Testis (tissue), 3 donors: ENCODE results near the gene ARHGAP25. TPM values are rescaled to one million over a fixed set of nuclear protein-coding genes. Genes with fewer than 3 reads are reported as not detected.
A peak's percentile ranks its signal among the peaks of the same experiment; 100 is the strongest.

ENCODE experiments used
- DNase-seq: peaks from one replicate; pipeline ENCODE4 v3.0.0-alpha.2; 2019
- H3K27ac ChIP-seq, 2 donors: fragments of 200-600 bp; sonication (generic); one replicate each; pipeline ENCODE4 v1.5.1; 2019
- H3K27me3 ChIP-seq: fragments of 200-600 bp; sonication (generic); one replicate; pipeline ENCODE4 v1.5.1; 2019
- H3K36me3 ChIP-seq: fragments of 200-600 bp; sonication (generic); one replicate; pipeline ENCODE4 v1.5.1; 2017; ENCODE audit warnings: low read depth; ENCODE audit errors: missing control alignments
- H3K4me1 ChIP-seq: fragments of 200-600 bp; sonication (generic); one replicate; pipeline ENCODE4 v1.5.1; 2019
- H3K4me3 ChIP-seq, 2 donors: fragments of 200-600 bp; sonication (generic); one replicate each; pipeline ENCODE4 v1.5.1; 2017 to 2019
- H3K9me3 ChIP-seq: fragments of 200-600 bp; sonication (generic); one replicate; pipeline ENCODE4 v1.5.1; 2017
- POLR2A ChIP-seq: fragments of 450-650 bp; IDR thresholded peaks from one replicate; pipeline ENCODE4 v1.6.1; 2017; ENCODE audit warnings: antibody characterized with exemption, mild to moderate bottlenecking, moderate library complexity
- WGBS, 2 donors: methylation state at CpG; one replicate each; pipeline ENCODE4 v1.1.5; 2018; 5-methylcytosine and 5-hydroxymethylcytosine counted together
- intact Hi-C: fragments of 100-400 bp; cut with DNase I; formaldehyde crosslinking; loops from one replicate; pipeline ENCODE4 v1.15.1; 2023; ENCODE audit warnings: low total_unique reads
- polyA plus RNA-seq: library from polyadenylated mRNA; stranded (reverse); fragments of 350-450 nt; fragmentation: Illumina TruSeq; extraction: RNeasy Lipid Tissue Mini Kit (QIAGEN cat#74804); gene quantifications from one replicate; pipeline ENCODE4 v1.2.3, GENCODE V29; 2014; ENCODE audit warnings: low read depth, low replicate concordance; ENCODE audit not compliant: insufficient read depth
- total RNA-seq, 2 donors: library from RNA; depleted of rRNA; stranded (reverse); fragments of >200 nt; gene quantifications; one replicate each; pipeline ENCODE4 v1.2.3, GENCODE V29; 2016
- TF ChIP-seq, protein P1 (sequence below), 3 experiments: fragments of 450-650 bp in 2 of 3; fragments of 200-600 bp in 1 of 3; sonication (generic) in 1 of 3; IDR thresholded peaks; one replicate each; pipeline ENCODE4 v1.5.1; 2016 to 2019; ENCODE audit warnings: antibody characterized with exemption in 3 of 3, mild to moderate bottlenecking in 2 of 3, moderate library complexity in 1 of 3

ARHGAP25 gene
- total and polyA plus RNA-seq, 3 donors from 2014 or later: 6.2 to 8.2 (median 6.7) TPM

DNA sequence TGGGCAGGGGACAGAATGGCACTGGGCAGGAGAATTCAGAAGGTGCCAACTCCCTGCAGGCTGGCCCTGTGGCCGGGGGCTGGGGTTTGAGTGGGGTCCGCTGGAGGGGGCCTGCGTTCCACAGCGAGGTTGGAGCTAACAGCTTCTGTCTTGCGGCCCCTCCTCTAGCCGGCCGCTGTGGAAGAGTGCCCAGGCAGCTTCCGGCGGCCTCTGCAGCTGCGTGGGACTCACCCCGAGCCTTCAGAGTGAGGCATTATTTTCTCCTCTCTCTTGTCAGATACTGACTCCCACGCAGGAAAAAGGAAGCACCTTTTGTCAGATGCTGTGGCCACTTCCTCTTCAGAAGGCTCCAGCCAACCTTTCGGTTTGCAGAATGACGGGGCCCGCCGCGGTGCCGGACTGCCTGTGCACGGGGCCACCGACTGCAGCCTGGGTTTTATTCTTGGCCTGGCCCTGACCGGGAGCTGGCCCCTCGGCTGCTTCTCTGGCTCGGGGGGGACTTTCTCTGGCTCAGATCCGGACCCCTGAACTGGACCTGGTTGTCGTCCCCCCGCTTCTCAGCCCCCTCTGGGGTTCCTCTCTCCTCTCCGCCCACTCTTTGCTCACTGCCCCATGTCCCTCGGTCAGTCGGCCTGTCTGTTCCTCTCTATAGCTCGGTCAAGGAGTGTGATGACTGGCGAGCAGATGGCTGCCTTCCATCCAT is 40.1 kb downstream of the ARHGAP25 start:
- TF ChIP-seq POLR2A: no peak
- H3K27ac ChIP-seq: peak overlapping the region; percentile 45 to 67
- no peaks in the 10 kb centered on the region for H3K9me3 ChIP-seq
- 6 to 7% methylated on average over 15 to 31 of the region's 31 CpGs for WGBS, 2 donors
- DNase-seq: peak; percentile 68
- peak overlapping the region; percentile 51 to 67 for H3K4me3 ChIP-seq
- H3K27me3 ChIP-seq: no peaks in the 10 kb centered on the region
- H3K36me3 ChIP-seq: no peaks in the 10 kb centered on the region
- intact Hi-C loops: no loop called here
- peaks cover 37% of the 10 kb centered on the region for H3K4me1 ChIP-seq

DNA sequence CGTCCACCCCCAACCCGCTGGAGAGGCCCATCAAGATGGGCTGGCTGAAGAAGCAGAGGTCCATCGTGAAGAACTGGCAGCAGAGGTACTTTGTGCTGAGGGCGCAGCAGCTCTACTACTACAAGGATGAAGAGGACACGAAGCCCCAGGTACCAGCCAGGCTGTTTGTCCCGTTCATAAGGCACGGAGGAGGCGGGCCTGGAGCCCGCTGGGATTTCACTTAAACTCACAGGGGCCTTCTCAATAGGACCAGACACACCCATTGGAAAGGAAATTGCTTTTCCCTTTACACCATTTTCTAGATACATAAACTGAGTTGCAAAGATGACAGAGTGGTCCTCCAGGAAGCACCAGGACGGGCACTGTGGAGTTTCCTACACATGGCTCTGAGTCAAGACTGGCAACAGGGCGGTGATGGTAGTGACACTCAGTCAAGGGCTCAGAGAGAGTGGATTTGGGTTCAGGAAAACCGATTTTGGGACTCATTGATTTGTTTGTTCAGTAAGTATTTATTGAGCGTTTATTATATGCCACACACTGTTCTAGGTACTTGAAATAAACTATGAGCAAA is 40.7 kb downstream of the ARHGAP25 start:
- Histone ChIP-seq H3K36me3 (no peaks in the 10 kb centered on the region), H3K4me3 (peak overlapping the region; percentile 51 to 67), H3K4me1 (peaks cover 37% of the 10 kb centered on the region), H3K9me3 (no peaks in the 10 kb centered on the region), H3K27me3 (no peaks in the 10 kb centered on the region), H3K27ac (peak overlapping the region; percentile 45 to 67)
- intact Hi-C loops: no loop called here
- WGBS, 2 donors: 48 to 60% methylated on average over 11 to 13 of the region's 13 CpGs
- no peak for TF ChIP-seq POLR2A
- TF ChIP-seq, protein P1, sequence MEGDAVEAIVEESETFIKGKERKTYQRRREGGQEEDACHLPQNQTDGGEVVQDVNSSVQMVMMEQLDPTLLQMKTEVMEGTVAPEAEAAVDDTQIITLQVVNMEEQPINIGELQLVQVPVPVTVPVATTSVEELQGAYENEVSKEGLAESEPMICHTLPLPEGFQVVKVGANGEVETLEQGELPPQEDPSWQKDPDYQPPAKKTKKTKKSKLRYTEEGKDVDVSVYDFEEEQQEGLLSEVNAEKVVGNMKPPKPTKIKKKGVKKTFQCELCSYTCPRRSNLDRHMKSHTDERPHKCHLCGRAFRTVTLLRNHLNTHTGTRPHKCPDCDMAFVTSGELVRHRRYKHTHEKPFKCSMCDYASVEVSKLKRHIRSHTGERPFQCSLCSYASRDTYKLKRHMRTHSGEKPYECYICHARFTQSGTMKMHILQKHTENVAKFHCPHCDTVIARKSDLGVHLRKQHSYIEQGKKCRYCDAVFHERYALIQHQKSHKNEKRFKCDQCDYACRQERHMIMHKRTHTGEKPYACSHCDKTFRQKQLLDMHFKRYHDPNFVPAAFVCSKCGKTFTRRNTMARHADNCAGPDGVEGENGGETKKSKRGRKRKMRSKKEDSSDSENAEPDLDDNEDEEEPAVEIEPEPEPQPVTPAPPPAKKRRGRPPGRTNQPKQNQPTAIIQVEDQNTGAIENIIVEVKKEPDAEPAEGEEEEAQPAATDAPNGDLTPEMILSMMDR (IDR thresholded peaks at IDR 0.05): no peak
- DNase-seq: no peak

DNA sequence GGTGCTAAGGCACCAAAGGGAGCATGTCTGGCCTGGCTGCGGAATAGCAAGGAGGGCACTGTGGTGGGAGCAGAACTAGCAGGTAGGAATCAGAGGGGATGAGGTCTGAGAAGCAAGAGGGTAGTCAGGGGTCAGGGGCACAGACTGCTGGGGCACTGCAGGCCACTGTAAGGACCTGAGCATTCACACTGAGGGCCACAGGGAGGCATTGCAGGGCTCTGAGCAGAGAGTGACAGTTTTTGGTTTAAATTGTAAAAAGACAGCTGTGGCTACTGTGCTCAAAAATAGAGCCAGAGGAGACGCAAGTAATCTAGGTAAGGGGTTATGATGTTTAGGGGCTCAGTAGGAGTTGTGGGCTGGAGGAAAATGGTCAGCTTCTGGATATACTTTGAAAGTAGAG is 41.5 kb downstream of the ARHGAP25 start:
- no peak for DNase-seq

DNA sequence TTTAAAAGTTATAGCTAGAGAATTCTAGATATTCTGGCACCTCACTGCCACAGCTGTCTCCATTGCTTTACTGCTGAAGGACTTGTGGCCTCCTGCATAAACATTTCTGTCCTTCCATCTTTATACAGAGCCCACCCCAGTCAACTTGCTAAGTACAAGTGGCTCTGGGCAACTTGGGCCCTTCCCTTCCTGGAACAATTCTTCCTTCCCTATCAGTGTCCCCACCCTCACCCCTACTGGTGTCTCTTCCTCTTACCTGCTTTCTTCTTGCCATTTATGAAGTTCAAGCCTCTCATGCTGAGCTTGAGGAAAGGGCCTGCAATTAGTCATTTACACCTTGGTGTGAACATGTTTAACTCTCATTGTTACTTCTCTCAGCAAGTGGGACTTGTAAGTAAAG is 45.0 kb downstream of the ARHGAP25 start:
- intact Hi-C loops: no loop called here
- no peaks in the 10 kb centered on the region for H3K9me3 ChIP-seq
- H3K36me3 ChIP-seq: no peaks in the 10 kb centered on the region
- H3K4me3 ChIP-seq: no peak overlapping the region
- no peak for DNase-seq
- no peaks in the 10 kb centered on the region for H3K27me3 ChIP-seq
- peaks cover 13% of the 10 kb centered on the region for H3K4me1 ChIP-seq
- no peak for TF ChIP-seq POLR2A
- TF ChIP-seq, protein P1 (IDR thresholded peaks at IDR 0.05): no peak
- H3K27ac ChIP-seq: no peak overlapping the region

More for the DNA sequence above, 41.5 kb downstream of the ARHGAP25 start:
- H3K27me3 ChIP-seq: no peaks in the 10 kb centered on the region
- no peaks in the 10 kb centered on the region for H3K36me3 ChIP-seq
- WGBS, 2 donors: 87 to 91% methylated on average over 2 of the region's 2 CpGs
- no peak overlapping the region for H3K4me3 ChIP-seq
- H3K27ac ChIP-seq: no peak overlapping the region
- TF ChIP-seq, protein P1 (IDR thresholded peaks at IDR 0.05): no peak
- TF ChIP-seq POLR2A: no peak
- intact Hi-C loops: no loop called here
- H3K9me3 ChIP-seq: no peaks in the 10 kb centered on the region
- H3K4me1 ChIP-seq: peaks cover 31% of the 10 kb centered on the region

DNA sequence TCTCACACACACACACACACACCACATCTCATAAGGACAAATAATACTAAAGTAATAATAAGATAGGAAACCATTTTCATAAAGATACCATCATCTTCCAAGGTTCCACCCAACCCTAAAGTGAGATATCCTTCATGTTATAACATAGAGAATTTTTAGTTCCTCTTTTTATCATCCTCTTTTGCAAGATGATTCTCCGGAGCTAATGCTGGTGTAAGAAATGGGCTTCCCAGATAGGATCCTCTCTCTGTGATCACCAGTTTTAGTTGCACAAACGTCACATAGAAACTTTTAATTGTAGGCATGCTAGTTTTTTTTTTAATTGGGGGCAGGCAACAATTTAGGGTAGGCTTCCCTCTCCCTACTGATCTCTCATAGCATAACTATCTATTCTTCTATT is 49.6 kb downstream of the ARHGAP25 start:
- 63 to 64% methylated on average over 2 of the region's 2 CpGs for WGBS, 2 donors

More for the DNA sequence above, 49.6 kb downstream of the ARHGAP25 start:
- H3K36me3 ChIP-seq: no peaks in the 10 kb centered on the region
- intact Hi-C loops: no loop called here
- no peak for DNase-seq
- no peak overlapping the region for H3K27ac ChIP-seq
- no peak for TF ChIP-seq POLR2A
- TF ChIP-seq, protein P1 (IDR thresholded peaks at IDR 0.05): no peak
- no peaks in the 10 kb centered on the region for H3K4me1 ChIP-seq
- no peak overlapping the region for H3K4me3 ChIP-seq
- no peaks in the 10 kb centered on the region for H3K9me3 ChIP-seq
- H3K27me3 ChIP-seq: no peaks in the 10 kb centered on the region
